Peyer's patch (tissue), 4 donors: ENCODE results near the gene MFF.

Source experiments
- POLR2A ChIP-seq, 2 donors: fragments of 450-650 bp; IDR thresholded peaks; one replicate each; pipeline ENCODE4 v1.5.1; 2017; ENCODE audit warnings: antibody characterized with exemption in 2 of 2, mild to moderate bottlenecking in 2 of 2, moderate library complexity in 2 of 2
- TF ChIP-seq, protein P1 (sequence below), 6 experiments: fragments of 450-650 bp in 4 of 6; fragments of 200-600 bp in 2 of 6; sonication (generic) in 1 of 6; IDR thresholded peaks; one replicate each; pipeline ENCODE4 v1.5.1; 2017 to 2019; ENCODE audit warnings: antibody characterized with exemption in 6 of 6, mild to moderate bottlenecking in 3 of 6, moderate library complexity in 1 of 6

DNA sequence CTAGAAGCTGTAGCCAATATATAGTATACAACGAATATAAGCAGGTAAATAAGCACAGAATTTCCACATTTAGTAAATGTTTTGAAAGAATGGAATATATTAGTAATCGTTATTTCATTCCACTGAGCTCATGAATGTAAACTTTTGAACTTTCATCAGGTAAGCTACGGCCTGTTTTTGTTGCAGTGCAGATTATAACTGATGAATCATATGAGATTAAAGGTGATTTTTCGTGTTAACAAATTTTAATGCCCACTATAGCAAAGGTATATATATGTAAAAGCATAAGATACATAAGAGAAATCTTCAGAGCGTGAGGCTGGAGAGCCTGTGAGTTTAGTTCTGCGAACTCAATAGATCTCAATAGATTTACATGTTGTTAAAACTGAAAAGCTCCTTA, 61.6 kb downstream of the MFF start:
- no peak for TF ChIP-seq POLR2A (IDR thresholded peaks at IDR 0.05)
- TF ChIP-seq, protein P1, sequence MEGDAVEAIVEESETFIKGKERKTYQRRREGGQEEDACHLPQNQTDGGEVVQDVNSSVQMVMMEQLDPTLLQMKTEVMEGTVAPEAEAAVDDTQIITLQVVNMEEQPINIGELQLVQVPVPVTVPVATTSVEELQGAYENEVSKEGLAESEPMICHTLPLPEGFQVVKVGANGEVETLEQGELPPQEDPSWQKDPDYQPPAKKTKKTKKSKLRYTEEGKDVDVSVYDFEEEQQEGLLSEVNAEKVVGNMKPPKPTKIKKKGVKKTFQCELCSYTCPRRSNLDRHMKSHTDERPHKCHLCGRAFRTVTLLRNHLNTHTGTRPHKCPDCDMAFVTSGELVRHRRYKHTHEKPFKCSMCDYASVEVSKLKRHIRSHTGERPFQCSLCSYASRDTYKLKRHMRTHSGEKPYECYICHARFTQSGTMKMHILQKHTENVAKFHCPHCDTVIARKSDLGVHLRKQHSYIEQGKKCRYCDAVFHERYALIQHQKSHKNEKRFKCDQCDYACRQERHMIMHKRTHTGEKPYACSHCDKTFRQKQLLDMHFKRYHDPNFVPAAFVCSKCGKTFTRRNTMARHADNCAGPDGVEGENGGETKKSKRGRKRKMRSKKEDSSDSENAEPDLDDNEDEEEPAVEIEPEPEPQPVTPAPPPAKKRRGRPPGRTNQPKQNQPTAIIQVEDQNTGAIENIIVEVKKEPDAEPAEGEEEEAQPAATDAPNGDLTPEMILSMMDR (IDR thresholded peaks at IDR 0.05), result no peak
